ENCODE measurements around the gene DPP4. TPM values are rescaled to one million over a fixed set of nuclear protein-coding genes. Genes with fewer than 3 reads are reported as not detected.

The DPP4 gene
- total RNA-seq, 1 experiment from 2014 or later, result 0.53 TPM

DNA sequence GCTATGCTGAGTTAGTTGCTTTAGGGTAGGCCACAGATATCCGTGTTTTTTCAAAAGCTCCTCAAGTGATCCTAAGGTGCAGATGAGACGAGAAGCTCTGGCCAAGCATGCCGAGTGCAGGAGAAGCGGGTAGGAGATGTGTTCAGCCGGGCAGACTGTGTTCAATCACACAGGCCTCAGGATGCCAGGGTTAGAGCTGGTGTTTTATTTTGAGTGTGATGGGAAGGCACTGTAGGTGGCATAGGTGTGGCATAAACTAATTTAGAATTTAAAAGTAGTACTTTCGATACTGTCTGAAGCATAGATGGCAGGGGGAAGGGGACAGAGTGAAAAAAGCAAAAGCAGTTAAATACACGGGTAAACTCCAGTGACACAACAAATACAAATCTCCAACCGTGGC, 30.9 kb downstream of the DPP4 start:
- H3K27me3 ChIP-seq, result no peaks in the 10 kb centered on the region
- no peak overlapping the region for H3K4me3 ChIP-seq
- H3K9me3 ChIP-seq, result no peaks in the 10 kb centered on the region
- no peak for DNase-seq
- H3K36me3 ChIP-seq, result no peaks in the 10 kb centered on the region

DNA sequence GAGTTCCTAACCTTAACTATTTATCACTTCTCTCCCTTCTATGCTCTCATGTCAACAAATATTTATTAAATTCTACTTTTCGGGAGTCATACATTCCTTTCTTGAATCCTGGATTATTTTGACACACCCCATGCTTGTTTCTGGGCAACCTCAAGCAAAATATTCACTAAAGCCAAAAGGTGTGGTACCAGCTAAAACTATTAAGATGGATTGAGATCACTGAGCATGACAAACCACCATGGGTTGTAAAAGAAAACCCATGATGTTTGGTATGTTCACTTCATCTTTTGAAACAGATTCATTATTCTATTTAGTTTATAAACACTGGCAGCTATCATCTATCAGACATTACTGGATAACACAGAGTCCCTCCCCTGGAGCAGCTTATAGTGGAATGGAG, 32.5 kb downstream of the DPP4 start:
- Histone ChIP-seq H3K4me3 (no peak overlapping the region), H3K9me3 (no peaks in the 10 kb centered on the region), H3K36me3 (no peaks in the 10 kb centered on the region), H3K27me3 (no peaks in the 10 kb centered on the region)
- DNase-seq, result no peak

DNA sequence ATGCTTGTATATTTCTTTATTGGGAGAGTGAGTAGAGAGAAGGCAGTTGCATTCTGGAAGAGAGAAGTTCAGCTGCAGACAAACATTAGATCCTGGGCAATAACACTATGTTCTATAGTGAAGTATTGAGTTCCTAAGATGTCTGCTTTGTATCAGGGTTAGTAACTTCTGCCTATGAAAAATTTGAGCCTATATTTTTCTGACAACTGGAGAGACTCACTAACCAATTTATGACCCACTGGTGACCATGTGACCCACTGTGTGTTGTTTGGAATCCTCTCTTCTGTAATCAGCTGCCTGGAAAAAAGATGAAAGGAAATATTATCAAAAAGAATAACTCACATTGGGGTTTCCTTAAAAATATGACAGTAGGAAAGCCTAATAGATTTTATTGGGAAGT, 35.3 kb downstream of the DPP4 start:
- H3K4me3 ChIP-seq, result no peak overlapping the region
- no peak for DNase-seq
- no peaks in the 10 kb centered on the region for H3K36me3 ChIP-seq
- H3K9me3 ChIP-seq, result no peaks in the 10 kb centered on the region
- H3K27me3 ChIP-seq, result no peaks in the 10 kb centered on the region

DNA sequence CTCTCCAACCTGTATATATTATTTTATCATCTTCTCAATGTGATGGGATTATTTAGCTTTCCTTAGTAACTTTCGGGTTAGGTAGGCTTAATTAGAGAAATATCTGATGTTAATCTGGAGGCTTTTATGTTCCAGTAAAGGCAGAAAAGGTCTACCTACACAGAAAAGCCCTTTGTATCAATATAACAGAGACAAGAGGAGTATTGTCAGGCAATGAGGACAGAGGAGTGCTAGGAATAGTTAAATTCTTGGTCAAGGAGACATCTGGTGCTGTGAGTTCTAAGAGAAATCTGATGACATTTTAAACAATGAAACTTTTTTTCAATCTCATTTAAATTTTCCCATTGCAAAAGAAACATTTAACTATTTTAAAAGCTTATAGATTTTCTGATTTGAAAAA, 36.1 kb downstream of the DPP4 start:
- Histone ChIP-seq H3K9me3 (no peaks in the 10 kb centered on the region), H3K36me3 (no peaks in the 10 kb centered on the region), H3K4me3 (no peak overlapping the region), H3K27me3 (no peaks in the 10 kb centered on the region)
- no peak for DNase-seq

DNA sequence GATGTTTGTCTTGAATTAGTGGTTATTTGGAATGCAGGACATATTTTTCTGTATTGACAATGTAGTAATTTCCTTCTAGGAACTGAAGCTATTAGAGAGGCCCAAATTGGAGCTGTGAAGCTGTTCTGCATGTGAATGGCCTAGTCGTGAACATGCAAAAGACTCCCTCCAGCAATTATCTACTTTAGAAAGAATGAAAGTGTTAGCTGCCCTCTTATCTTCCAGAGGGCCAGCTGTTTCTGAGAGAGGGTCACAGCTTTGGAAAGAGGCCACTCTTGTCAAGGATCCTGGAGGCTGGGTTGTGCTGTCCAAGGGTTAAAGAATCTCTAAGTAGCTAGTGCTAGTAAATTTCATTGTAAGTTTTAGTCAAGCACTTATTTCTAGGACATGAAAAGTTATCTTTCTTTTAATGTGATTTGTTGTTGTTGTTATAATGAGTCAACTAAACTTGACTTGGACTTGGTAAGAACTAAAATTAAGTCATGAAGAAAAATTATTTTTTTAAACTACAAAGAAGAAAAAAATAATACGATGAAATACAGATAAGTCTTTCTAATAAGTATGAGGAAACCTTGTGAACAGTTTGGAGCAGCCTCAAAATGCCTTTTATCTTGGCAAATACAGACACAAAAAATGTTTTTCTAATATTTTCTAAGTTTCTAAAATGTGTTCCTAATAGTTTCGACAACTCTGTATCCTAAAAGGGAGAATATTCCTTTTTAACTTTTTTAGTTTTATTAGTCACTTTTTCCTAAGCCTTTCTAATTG, 36.8 kb downstream of the DPP4 start:
- H3K36me3 ChIP-seq, result no peaks in the 10 kb centered on the region
- no peaks in the 10 kb centered on the region for H3K27me3 ChIP-seq
- no peaks in the 10 kb centered on the region for H3K9me3 ChIP-seq
- no peak for DNase-seq
- no peak overlapping the region for H3K4me3 ChIP-seq

DNA sequence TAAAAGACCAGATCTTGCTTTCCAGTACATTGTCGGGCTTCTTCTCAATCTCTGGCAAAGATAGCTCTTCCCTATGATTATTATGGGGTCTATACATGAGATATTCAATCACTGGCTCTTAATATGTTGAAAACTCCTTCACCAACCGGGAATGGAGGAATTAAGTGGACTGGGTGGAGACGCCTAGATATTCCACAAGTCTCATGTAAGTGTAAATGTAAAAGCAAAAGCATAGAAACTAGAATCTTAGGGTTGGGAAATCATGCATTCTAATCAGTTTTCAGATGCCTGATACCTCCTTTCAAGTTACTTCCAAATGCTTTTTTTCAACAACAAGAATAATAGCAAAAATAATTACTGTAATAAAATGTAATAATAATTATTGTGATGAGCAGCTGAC, 38.0 kb downstream of the DPP4 start:
- H3K27me3 ChIP-seq, result no peaks in the 10 kb centered on the region
- DNase-seq, result no peak
- H3K9me3 ChIP-seq, result no peaks in the 10 kb centered on the region
- no peak overlapping the region for H3K4me3 ChIP-seq
- H3K36me3 ChIP-seq, result no peaks in the 10 kb centered on the region

DNA sequence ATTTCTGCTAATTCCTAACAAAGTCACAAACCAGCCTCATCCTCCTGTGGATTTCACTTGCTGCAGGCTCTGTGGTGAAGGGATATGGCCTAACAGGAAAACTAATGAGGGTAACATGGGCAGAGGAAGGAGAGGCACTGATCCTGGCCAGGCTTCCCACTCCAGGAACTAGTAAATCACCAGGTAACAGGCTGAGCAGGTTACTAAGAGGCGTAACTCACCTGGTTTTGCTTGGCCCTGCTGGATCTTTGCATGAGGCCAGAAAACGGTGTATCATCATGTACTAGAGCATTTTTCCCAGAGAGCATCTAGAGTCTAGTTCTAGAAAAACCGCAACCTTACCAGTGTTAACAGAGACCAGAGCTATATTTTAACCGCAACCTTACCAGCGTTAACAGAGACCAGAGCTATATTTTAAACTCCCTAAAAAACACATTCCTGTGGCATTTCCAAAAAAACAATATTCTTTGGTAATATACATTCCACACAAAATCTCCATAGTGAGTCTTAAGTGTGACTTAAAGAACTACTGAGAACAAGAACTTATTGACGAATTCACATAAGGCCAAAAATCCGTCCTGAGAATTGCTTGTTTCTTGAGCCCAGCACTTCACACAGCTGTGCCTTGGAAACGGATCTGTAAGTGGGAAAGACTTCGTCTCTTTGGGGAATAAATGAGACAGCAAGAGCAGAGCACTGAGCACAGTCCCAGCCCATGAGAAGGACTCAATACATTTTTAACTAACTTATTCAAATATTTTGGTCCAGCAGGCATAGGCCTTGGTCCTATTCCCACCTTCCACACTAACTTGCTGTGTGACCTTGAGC, 43.4 kb downstream of the DPP4 start:
- DNase-seq, result no peak
- no peaks in the 10 kb centered on the region for H3K27me3 ChIP-seq
- H3K9me3 ChIP-seq, result no peaks in the 10 kb centered on the region
- H3K4me3 ChIP-seq, result no peak overlapping the region
- H3K36me3 ChIP-seq, result no peaks in the 10 kb centered on the region

DNA sequence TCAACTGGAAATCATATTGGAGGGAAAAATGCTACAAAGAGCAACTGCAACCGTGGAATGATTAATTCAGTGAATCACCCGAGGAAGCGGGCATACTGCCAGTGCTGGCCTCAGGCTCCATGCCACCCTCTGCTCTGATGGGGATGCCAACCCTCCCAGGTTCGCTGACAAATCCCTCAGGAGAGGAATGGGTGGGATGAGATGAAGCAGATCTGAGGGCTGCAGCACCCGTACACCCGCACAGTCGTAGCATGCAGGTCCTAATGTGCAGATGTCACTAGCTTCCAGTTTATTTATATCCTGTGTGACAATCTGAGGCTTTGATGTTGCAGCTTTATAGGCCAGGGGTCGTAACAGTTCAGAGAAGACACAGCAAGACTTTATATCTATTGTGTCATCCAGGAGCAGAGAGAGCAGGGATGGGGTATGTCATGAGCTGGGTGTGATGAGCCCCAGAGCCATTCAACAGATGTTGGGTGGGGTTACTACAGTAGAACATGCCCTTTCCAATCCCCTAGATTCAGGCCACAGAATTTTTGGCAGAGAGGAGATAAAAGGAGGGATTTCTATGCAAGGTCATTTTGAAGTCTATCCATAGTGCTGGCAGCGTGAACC, 44.6 kb downstream of the DPP4 start:
- DNase-seq, result peak; percentile 87
- no peak overlapping the region for H3K4me3 ChIP-seq
- no peaks in the 10 kb centered on the region for H3K36me3 ChIP-seq
- H3K9me3 ChIP-seq, result no peaks in the 10 kb centered on the region
- no peaks in the 10 kb centered on the region for H3K27me3 ChIP-seq

DNA sequence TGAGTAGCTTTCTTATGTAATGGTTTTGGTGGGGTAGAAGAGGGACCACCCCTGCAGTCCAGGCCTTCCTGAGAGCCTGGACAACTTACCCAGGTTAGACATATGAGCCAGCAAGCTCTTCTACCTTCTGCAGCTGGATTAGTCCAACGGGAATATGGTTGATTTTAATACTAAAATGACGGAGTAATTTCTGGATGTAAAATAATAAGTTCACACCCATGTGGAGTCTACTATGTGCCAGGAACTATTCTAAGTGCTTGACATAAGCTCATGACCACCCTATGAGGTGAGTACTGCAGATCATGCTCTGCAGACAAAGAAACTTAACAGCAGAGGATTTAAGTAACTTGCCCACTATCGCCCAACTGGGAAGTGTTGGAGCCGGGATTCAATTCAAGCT, 45.5 kb downstream of the DPP4 start:
- H3K4me3 ChIP-seq, result no peak overlapping the region
- H3K36me3 ChIP-seq, result no peaks in the 10 kb centered on the region
- no peak for DNase-seq
- no peaks in the 10 kb centered on the region for H3K27me3 ChIP-seq
- no peaks in the 10 kb centered on the region for H3K9me3 ChIP-seq

DNA sequence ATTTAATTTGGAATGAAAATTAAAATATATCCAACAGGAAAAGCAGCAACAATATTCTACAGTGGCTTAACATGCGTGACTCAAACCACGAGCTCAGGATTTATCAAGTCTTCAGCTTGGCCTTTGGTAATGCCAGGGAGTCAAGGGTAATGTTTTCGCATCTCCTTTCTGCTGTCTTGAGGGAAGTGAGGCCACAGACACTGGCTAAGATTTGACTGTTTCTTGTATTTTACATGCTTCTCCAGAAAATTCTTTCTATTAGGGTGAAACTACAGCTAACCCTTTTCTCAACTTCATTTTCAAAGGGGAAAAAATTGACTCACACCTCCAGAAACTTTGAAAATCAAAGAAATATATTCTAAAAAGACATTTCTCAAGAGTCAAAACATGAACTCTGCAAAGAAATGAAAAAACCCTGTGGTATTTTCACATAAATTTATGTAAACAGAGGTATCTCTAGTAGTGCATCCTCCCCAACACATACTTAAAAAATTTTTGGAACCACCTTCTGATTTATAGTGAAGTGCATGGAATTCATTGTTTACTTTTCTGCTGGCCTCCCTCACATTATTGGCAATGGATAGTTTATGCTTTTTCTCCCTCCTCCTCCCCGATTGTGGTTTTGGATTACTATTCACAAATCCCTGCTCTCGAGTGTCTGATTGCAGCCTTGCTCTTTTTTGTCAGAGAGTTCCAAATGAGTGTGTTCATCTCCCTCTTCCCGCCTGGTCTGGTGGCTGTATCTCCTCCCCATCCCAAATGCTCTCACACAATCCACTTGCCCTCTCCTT, 48.7 kb downstream of the DPP4 start:
- Histone ChIP-seq H3K36me3 (no peaks in the 10 kb centered on the region), H3K27me3 (no peaks in the 10 kb centered on the region), H3K9me3 (no peaks in the 10 kb centered on the region), H3K4me3 (no peak overlapping the region)
- DNase-seq, result peak; percentile 63

DNA sequence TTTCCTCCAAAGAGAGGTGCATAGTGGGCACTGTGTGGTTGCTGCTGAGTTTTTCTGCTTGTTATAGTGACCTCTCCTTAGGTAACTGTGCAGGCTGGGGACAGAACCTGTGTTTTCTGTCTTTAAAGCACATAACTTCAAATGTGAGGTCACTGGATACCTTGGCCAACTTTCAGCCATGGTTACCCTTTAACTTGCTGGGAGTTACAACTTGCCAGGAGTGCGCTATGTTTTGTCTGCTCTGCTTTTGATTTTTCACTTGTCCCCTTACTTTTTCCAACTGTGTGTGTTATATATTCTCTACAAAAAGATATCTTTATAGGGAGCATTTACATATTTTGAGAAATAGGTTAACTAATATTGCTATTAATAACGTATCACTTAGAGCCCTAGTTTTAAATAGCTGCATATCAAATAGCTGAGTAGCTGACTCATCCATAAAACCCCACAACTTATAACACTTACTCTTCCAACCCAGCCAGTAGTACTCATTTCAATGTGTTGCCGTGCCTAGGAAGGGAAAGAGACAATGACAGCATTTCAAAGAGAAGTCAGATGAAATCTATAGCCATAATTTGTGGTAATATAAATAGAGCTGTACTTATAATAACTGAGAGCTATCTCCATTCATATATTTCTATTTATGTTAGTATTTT, 51.6 kb downstream of the DPP4 start:
- H3K4me3 ChIP-seq, result no peak overlapping the region
- no peaks in the 10 kb centered on the region for H3K36me3 ChIP-seq
- no peaks in the 10 kb centered on the region for H3K27me3 ChIP-seq
- DNase-seq, result no peak
- H3K9me3 ChIP-seq, result no peaks in the 10 kb centered on the region

DNA sequence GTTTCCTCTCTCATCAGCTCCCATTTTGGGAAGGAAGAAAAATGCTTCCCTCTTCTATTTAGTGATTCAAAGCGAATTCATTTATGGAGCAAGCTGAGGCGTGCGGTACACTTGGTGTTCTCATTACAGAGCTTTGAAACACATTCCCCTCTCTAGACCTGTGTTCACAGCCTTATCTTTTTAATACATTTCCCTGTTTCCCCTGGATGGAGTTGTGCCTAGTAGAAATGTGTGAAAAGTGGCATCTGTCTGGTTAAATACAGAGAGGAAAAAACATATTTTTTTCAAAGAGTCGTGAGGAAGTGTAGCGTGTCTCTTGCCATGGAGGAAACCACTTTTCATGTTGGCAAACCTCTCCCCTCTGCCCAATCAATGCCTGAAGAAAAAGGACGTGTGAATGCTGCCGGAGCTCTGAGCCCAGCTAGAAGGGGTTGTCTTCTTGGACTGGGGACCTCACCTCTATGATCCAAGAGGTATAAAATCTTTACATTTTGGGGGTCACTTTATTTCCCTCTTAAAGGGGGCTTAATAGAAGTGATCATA, 52.4 kb downstream of the DPP4 start:
- H3K9me3 ChIP-seq, result no peaks in the 10 kb centered on the region
- no peak for DNase-seq
- H3K4me3 ChIP-seq, result no peak overlapping the region
- H3K36me3 ChIP-seq, result no peaks in the 10 kb centered on the region
- H3K27me3 ChIP-seq, result no peaks in the 10 kb centered on the region

DNA sequence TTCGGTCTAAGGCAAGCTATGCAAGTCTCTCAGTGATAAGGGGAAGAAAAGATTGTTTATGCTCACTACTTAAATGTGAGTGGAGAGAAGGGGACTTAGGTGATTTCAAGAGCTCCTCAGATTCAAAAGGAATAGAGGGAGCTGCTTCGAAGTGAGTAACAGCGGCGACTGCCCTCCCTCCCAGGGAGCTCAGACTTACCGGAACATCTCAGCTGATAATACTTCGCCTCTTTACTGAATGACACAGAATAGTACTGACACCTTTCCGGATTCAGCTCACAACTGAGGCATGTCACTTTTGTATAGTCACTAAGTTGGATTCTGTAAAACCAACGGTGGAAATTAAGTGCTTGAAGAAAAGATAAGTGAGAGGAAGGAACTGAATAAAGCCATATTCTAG, 55.5 kb downstream of the DPP4 start:
- no peaks in the 10 kb centered on the region for H3K36me3 ChIP-seq
- no peak overlapping the region for H3K4me3 ChIP-seq
- no peaks in the 10 kb centered on the region for H3K9me3 ChIP-seq
- no peaks in the 10 kb centered on the region for H3K27me3 ChIP-seq
- DNase-seq, result no peak

DNA sequence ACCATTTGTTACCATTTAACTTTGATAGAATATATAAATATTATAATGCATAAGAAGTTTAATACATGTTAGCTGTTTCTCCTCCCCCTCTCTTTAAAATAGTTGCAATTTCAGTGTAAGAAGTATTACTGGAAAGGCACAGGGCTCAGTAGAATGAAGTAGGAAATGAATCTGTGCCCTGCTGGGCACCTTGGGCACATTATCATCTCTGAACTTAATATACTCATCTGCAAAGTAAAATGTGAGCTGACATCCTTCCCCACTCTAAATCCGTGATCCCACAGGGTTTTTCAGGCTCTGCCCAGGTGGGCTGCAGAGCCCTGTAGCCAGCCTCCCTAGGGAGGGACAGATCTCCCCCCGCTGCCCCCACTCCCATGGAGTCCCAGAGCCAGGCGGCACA, 56.8 kb downstream of the DPP4 start:
- no peaks in the 10 kb centered on the region for H3K9me3 ChIP-seq
- H3K36me3 ChIP-seq, result no peaks in the 10 kb centered on the region
- DNase-seq, result no peak
- H3K27me3 ChIP-seq, result no peaks in the 10 kb centered on the region
- H3K4me3 ChIP-seq, result no peak overlapping the region

DNA sequence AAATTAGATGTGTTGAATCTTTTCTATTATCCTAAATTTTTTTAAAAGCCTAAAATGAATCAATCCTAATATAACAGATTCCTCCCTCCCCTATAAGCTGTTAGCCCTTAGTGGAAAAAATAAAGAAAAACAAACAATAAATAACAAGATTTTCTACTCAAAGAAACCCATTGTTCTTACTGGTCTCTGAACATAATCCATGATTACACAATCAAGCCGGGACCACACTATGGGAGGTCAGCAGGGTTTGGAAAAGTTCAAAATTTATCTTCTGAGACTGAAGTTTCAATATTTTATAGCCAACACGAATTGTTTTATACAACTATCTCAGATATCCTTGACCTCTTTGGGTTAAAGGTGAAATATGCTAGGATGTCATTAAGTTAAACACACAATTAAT, 57.9 kb downstream of the DPP4 start:
- no peaks in the 10 kb centered on the region for H3K27me3 ChIP-seq
- DNase-seq, result no peak
- no peaks in the 10 kb centered on the region for H3K36me3 ChIP-seq
- H3K4me3 ChIP-seq, result no peak overlapping the region
- no peaks in the 10 kb centered on the region for H3K9me3 ChIP-seq

DNA sequence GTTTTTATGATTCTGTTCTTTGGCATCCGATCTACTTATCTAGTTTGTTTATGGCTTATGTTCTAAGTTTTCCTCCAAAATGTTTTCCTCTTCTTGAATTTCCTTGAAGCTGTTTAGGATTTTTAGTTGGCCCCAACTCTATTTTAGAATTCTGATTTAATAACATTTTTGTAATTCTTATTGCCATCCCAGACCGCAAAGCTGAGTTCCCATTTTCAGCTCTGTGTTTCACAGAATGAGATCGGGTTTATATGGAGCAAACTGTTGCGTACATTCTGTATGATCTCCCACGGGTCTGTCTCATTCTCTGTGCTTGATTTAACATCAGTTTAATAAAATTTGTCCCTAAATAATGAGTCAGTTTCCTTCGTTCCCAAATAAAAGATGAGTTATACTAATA, 59.3 kb downstream of the DPP4 start:
- H3K27me3 ChIP-seq, result no peaks in the 10 kb centered on the region
- H3K4me3 ChIP-seq, result no peak overlapping the region
- H3K9me3 ChIP-seq, result no peaks in the 10 kb centered on the region
- no peak for DNase-seq
- H3K36me3 ChIP-seq, result no peaks in the 10 kb centered on the region
